ENCODE results near the gene AASDH. TPM values are rescaled to one million over a fixed set of nuclear protein-coding genes. Genes with fewer than 3 reads are reported as not detected.
A peak's percentile ranks its signal among the peaks of the same experiment; 100 is the strongest.

AASDH gene
- total and polyA plus RNA-seq, 2 donors (not counting 1 experiment from before 2014, with no cell fraction given) = 6.9 to 15.2 TPM

- Mint-ChIP-seq H3K9me3 (ENCODE audit: insufficient read depth) (no peaks in the 10 kb centered on the region), H3K27me3 (no peaks in the 10 kb centered on the region), H3K4me1 (peaks cover 30% of the 10 kb centered on the region), H3K27ac (peak overlapping the region; percentile 26), H3K4me3 (peak overlapping the region; percentile 32)
- Histone ChIP-seq H3K4me1 (ENCODE audit: control insufficient read depth in 2 of 2, insufficient read depth in 2 of 2, low read length in 2 of 2) (peaks cover 14% of the 10 kb centered on the region in 2 donors), H3K9ac (ENCODE audit: low read length) (no peak overlapping the region), H3K4me3 (ENCODE audit: control extremely low read depth in 1 of 5, extremely low read depth in 1 of 5, insufficient read depth in 1 of 5, low read depth in 2 of 5, low read length in 4 of 5) (peak overlapping the region in 2 of 5 experiments; percentile 13 to 81), H3K27me3 (replicated peaks in 1 of 4; ENCODE audit: control extremely low read depth in 1 of 4, control insufficient read depth in 3 of 4, insufficient read depth in 4 of 4, low read length in 3 of 4) (no peaks in the 10 kb centered on the region), H4K20me1 (ENCODE audit: control insufficient read depth, insufficient read depth, low read length, poor library complexity, severe bottlenecking) (no peaks in the 10 kb centered on the region), H2AFZ (ENCODE audit: insufficient read depth, low read depth, low read length, poor library complexity, severe bottlenecking) (peak overlapping the region; percentile 47), H3K36me3 (replicated peaks in 1 of 2; ENCODE audit: control extremely low read depth in 1 of 2, control insufficient read depth in 1 of 2, extremely low read depth in 1 of 2, insufficient read depth in 2 of 2, low read length in 1 of 2) (no peaks in the 10 kb centered on the region), H3K9me3 (ENCODE audit: control extremely low read depth in 1 of 3, control insufficient read depth in 2 of 3, insufficient read depth in 1 of 3, low read length in 2 of 3) (no peaks in the 10 kb centered on the region), H3K4me2 (replicated peaks; ENCODE audit: low read depth, low read length, poor library complexity, severe bottlenecking) (peak overlapping the region; percentile 76), H3K79me2 (ENCODE audit: control insufficient read depth, insufficient read depth, low read length) (peaks cover 4% of the 10 kb centered on the region), H3K27ac (ENCODE audit: low read length in 2 of 2) (peak overlapping the region in 1 of 2 donors; percentile 89)
- ATAC-seq (ENCODE audit: low read depth) (no peak), DNase-seq (no peak)
- ChIA-PET CTCF (interaction anchor here (0.8 to 1.7 kb wide), 2 partner anchors 438 to 591 kb away, joined by 3 to 14 read pairs; partner anchors contain the start of genes CEP135 and NOA1), POLR2A (no interaction called here)
- intact Hi-C loops (cut with micrococcal nuclease) = loop anchor here (2.0 to 5.0 kb wide), 2 partner anchors 146 to 533 kb away; partner anchors contain the start of gene EXOC1
- TF ChIP-seq, protein P1, sequence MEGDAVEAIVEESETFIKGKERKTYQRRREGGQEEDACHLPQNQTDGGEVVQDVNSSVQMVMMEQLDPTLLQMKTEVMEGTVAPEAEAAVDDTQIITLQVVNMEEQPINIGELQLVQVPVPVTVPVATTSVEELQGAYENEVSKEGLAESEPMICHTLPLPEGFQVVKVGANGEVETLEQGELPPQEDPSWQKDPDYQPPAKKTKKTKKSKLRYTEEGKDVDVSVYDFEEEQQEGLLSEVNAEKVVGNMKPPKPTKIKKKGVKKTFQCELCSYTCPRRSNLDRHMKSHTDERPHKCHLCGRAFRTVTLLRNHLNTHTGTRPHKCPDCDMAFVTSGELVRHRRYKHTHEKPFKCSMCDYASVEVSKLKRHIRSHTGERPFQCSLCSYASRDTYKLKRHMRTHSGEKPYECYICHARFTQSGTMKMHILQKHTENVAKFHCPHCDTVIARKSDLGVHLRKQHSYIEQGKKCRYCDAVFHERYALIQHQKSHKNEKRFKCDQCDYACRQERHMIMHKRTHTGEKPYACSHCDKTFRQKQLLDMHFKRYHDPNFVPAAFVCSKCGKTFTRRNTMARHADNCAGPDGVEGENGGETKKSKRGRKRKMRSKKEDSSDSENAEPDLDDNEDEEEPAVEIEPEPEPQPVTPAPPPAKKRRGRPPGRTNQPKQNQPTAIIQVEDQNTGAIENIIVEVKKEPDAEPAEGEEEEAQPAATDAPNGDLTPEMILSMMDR (IDR thresholded peaks at IDR 0.05) = no peak
- TF ChIP-seq EZH2 (IDR thresholded peaks at IDR 0.05; ENCODE audit: borderline replicate concordance, insufficient read depth, low read depth, low read length, poor library complexity, severe bottlenecking) = no peak
- no CpG with 5 or more reads among the region's 4 CpGs for WGBS (ENCODE audit: insufficient coverage)
Measured at GRCh38 chr4:56386091-56386490, 1.2 kb downstream of the AASDH start.

DNA sequence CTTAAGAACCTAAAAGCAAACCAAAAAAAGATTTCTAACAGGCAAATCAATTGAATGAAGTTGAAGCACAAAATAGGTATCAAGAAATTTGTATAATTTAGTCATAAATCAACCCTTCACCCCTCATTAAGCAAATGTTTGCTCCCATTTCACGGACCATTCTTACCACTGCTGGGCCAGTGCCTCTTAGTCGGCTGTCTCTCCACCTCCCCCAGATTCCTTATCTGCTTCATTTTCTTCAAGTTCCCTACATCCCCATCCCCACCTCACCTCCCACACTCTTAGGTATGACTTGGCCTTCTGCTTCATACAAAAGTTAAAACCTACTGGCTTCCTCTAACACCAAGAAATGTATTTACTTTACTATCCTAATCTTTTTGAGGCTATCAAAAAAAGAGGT, 11.8 kb downstream of the AASDH start:
- Histone ChIP-seq H3K27ac (ENCODE audit: low read length in 2 of 2) (no peak overlapping the region), H2AFZ (ENCODE audit: insufficient read depth, low read depth, low read length, poor library complexity, severe bottlenecking) (no peak overlapping the region), H3K79me2 (ENCODE audit: control insufficient read depth, insufficient read depth, low read length) (peaks cover 9% of the 10 kb centered on the region), H3K9ac (ENCODE audit: low read length) (no peak overlapping the region), H3K36me3 (replicated peaks in 1 of 2; ENCODE audit: control extremely low read depth in 1 of 2, control insufficient read depth in 1 of 2, extremely low read depth in 1 of 2, insufficient read depth in 2 of 2, low read length in 1 of 2) (peaks cover 4 to 19% of the 10 kb centered on the region in 2 experiments), H3K4me1 (ENCODE audit: control insufficient read depth in 2 of 2, insufficient read depth in 2 of 2, low read length in 2 of 2) (no peaks in the 10 kb centered on the region), H3K4me3 (ENCODE audit: control extremely low read depth in 1 of 5, extremely low read depth in 1 of 5, insufficient read depth in 1 of 5, low read depth in 2 of 5, low read length in 4 of 5) (no peak overlapping the region), H3K4me2 (replicated peaks; ENCODE audit: low read depth, low read length, poor library complexity, severe bottlenecking) (no peak overlapping the region), H3K27me3 (replicated peaks in 1 of 4; ENCODE audit: control extremely low read depth in 1 of 4, control insufficient read depth in 3 of 4, insufficient read depth in 4 of 4, low read length in 3 of 4) (no peaks in the 10 kb centered on the region), H4K20me1 (ENCODE audit: control insufficient read depth, insufficient read depth, low read length, poor library complexity, severe bottlenecking) (no peaks in the 10 kb centered on the region), H3K9me3 (ENCODE audit: control extremely low read depth in 1 of 3, control insufficient read depth in 2 of 3, insufficient read depth in 1 of 3, low read length in 2 of 3) (no peaks in the 10 kb centered on the region)
- DNase-seq (no peak), ATAC-seq (ENCODE audit: low read depth) (no peak)
- H3K4me3 Mint-ChIP-seq = no peak overlapping the region
- CTCF ChIA-PET = no interaction called here
- TF ChIP-seq EZH2 (IDR thresholded peaks at IDR 0.05; ENCODE audit: borderline replicate concordance, insufficient read depth, low read depth, low read length, poor library complexity, severe bottlenecking) = no peak
- TF ChIP-seq, protein P1 (IDR thresholded peaks at IDR 0.05) = no peak
- H3K27me3 Mint-ChIP-seq = no peaks in the 10 kb centered on the region
- intact Hi-C loops (cut with micrococcal nuclease) = no loop called here
- POLR2A ChIA-PET = interaction anchor here (0.7 kb wide), 1 partner anchor 148 kb away, joined by 4 read pairs; no protein-coding TSS in a partner anchor
- H3K27ac Mint-ChIP-seq = no peak overlapping the region
- WGBS (ENCODE audit: insufficient coverage) = 96% methylated on average over 2 of the region's 2 CpGs
- H3K9me3 Mint-ChIP-seq (ENCODE audit: insufficient read depth) = no peaks in the 10 kb centered on the region
- H3K4me1 Mint-ChIP-seq = no peaks in the 10 kb centered on the region

All from B cell (primary cell).